Gastroesophageal sphincter (tissue), 3 donors: ENCODE data around the gene MRPL11.

Source experiments
- CTCF ChIP-seq, 4 experiments: fragments of 200-600 bp in 2 of 4; fragments of 450-650 bp in 2 of 4; sonication (generic) in 1 of 4; IDR thresholded peaks; one replicate each; pipeline ENCODE4 v1.5.1; 2017 to 2019; ENCODE audit warnings: antibody characterized with exemption in 4 of 4, mild to moderate bottlenecking in 2 of 4, moderate library complexity in 2 of 4
- POLR2AphosphoS5 ChIP-seq: sonication (generic); formaldehyde crosslinking; IDR thresholded peaks from one replicate; pipeline ENCODE4 v1.6.1; 2017; ENCODE audit warnings: antibody characterized with exemption

- no peak for TF ChIP-seq CTCF (IDR thresholded peaks at IDR 0.05)
- no peak for TF ChIP-seq POLR2AphosphoS5
Observed at GRCh38 chr11:66450560-66450959, 11.9 kb upstream of the MRPL11 start.
